PC-9 (cell line): ENCODE results near the gene HOXC9.
"Not testable (repeated sequence)": the region's sequence is repeated elsewhere in the genome, so short reads cannot be mapped to it uniquely, and the experiment has no call there.

Experiments
- EZH2 ChIP-seq: fragments of 200-600 bp; sonication (generic); IDR thresholded peaks from 2 replicates; pipeline ENCODE4 v1.8.0; 2017; ENCODE audit warnings: antibody characterized with exemption, low read depth
- TF ChIP-seq, protein P1 (sequence below): fragments of 200-600 bp; sonication (generic); conservative IDR thresholded peaks from 2 replicates; pipeline ENCODE4 v1.6.1; 2017; ENCODE audit warnings: mixed run types, antibody characterized with exemption, mild to moderate bottlenecking, moderate library complexity

DNA sequence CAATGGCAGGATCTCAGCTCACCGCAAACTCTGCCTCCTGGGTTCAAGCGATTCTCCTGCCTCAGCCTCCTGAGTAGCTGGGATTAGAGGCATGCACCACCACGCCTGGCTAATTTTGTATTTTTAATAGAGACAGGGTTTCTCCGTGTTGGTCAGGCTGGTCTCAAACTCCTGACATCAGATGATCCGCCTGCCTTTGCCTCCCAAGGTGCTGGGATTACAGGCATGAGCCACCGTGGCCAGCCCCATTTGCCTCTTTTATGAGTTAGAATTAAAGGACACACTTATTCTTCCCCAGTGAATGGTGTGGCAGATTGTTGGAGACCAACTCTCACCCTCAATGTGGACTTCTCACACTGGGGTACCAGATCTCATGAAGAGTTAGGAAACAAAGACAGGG is 42.1 kb downstream of the HOXC9 start:
- TF ChIP-seq, protein P1, sequence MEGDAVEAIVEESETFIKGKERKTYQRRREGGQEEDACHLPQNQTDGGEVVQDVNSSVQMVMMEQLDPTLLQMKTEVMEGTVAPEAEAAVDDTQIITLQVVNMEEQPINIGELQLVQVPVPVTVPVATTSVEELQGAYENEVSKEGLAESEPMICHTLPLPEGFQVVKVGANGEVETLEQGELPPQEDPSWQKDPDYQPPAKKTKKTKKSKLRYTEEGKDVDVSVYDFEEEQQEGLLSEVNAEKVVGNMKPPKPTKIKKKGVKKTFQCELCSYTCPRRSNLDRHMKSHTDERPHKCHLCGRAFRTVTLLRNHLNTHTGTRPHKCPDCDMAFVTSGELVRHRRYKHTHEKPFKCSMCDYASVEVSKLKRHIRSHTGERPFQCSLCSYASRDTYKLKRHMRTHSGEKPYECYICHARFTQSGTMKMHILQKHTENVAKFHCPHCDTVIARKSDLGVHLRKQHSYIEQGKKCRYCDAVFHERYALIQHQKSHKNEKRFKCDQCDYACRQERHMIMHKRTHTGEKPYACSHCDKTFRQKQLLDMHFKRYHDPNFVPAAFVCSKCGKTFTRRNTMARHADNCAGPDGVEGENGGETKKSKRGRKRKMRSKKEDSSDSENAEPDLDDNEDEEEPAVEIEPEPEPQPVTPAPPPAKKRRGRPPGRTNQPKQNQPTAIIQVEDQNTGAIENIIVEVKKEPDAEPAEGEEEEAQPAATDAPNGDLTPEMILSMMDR, result not testable (repeated sequence)
- TF ChIP-seq EZH2, result not testable (repeated sequence)
